ENCODE results near the gene GATB.

The GATB gene

DNA sequence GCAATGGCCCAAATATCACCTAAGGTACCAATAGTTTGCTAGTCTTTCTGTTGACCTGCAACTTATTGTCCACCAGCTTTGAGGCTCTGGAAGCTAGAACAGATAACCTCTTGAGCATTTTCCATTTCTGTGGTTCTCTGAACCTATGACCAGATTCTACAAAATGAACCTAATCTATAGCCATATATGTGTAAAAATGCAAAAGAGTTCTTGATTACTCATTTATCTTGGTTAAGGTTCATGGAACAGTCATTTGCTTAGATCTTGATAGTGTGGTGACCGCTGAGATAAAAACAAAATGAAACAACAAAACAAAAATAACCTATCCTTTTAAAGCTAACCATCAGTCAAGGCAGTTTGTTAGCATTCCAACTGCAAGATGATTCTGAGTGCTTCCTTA lies 9.3 kb upstream of the GATB start:
- no peak overlapping the region for H3K27ac ChIP-seq
- TF ChIP-seq, protein P1, sequence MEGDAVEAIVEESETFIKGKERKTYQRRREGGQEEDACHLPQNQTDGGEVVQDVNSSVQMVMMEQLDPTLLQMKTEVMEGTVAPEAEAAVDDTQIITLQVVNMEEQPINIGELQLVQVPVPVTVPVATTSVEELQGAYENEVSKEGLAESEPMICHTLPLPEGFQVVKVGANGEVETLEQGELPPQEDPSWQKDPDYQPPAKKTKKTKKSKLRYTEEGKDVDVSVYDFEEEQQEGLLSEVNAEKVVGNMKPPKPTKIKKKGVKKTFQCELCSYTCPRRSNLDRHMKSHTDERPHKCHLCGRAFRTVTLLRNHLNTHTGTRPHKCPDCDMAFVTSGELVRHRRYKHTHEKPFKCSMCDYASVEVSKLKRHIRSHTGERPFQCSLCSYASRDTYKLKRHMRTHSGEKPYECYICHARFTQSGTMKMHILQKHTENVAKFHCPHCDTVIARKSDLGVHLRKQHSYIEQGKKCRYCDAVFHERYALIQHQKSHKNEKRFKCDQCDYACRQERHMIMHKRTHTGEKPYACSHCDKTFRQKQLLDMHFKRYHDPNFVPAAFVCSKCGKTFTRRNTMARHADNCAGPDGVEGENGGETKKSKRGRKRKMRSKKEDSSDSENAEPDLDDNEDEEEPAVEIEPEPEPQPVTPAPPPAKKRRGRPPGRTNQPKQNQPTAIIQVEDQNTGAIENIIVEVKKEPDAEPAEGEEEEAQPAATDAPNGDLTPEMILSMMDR (conservative IDR thresholded peaks at IDR 0.05), result no peak

DNA sequence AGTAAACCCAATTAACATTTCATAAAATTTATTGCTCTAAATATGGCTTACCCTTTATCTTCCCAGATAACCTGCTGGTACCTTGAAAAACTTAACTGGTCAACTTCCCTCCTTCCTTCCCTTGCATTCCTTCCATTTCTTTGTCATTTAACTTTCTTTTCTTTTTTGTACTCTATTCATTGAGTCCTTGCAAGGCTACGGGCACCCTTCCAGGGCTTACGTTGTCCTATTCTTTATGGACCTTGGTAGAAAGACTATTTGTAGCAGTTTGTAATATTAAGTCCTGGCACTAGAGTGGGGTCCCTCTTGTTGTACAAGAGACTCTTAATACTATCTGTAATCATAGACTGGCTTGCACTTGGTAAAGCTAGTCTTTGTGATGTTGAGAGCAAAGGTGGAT lies 8.0 kb upstream of the GATB start:
- H3K27ac ChIP-seq, result no peak overlapping the region
- TF ChIP-seq, protein P1 (conservative IDR thresholded peaks at IDR 0.05), result no peak

- no peak overlapping the region for H3K27ac ChIP-seq
- TF ChIP-seq, protein P1 (conservative IDR thresholded peaks at IDR 0.05), result no peak; the same call in 1 of the 2 replicates
Observed at GRCh38 chr4:151766691-151767090, 5.9 kb upstream of the GATB start.

GRCh38 chr4:151760002-151760401 lies 805 bp downstream of the GATB start:
- TF ChIP-seq, protein P1 (conservative IDR thresholded peaks at IDR 0.05), result no peak
- peak overlapping the region; percentile 51; the same call in 1 of the 2 replicates for H3K27ac ChIP-seq

- TF ChIP-seq, protein P1 (conservative IDR thresholded peaks at IDR 0.05), result no peak
- H3K27ac ChIP-seq, result no peak overlapping the region
Observed at GRCh38 chr4:151753056-151753455, 7.8 kb downstream of the GATB start.

DNA sequence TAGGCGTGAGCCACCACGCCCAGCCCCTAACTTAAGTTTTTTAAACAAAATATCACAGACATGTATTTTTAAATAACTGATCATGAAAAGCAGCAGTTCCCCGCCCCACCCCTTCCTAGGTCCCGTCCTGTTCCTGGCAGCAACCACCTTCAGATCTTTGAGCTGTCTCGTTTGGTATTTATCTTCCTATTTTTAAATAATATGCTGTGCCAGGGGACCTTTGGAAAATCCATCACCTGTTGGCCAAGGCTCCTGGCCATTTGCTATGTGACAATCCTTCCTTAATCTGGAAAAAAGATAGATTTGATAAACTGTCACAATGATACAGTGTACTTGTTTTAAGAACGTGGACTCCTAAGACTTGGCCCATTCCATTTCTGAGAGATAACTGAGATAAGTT lies 10.7 kb downstream of the GATB start:
- no peak overlapping the region for H3K27ac ChIP-seq
- TF ChIP-seq, protein P1 (conservative IDR thresholded peaks at IDR 0.05), result no peak

DNA sequence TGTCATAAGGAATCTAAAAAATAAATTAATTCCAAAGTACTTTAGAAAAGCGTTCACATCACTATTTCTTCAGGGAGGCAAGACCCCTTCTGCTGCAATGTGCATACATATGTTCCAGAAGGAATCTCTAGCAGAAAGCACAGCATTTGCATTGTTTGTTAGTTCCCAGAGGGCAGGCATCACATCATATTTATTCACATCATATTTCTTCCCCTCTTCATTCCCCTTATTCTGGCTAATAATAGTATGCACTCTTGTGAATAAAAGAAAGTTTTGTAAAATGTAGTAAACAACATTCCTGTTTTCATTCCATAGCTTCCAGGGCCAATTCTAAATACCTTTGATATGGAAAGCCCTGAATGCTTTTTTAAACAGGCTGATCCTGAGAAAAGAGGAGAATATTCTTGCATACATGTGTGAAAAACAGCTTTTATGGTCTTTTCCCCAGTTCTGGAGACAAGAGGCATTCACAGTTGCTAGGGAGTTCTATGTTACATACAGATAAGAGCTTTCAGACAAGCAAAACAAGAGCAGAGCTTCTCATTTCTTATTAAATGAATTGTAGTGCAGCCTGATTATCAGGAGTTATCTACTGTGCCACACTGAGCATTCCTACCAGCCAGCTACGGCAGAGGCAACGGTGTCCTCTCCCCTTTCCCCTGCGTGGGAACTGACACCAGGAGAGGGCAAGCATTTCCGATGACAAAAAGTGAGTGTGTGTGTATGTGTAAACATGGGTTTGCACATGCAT lies 15.2 kb downstream of the GATB start:
- TF ChIP-seq, protein P1 (conservative IDR thresholded peaks at IDR 0.05), result no peak
- no peak overlapping the region for H3K27ac ChIP-seq
